Mucosa of rectum (tissue), 2 donors: Measurements from ENCODE around the gene PDCD7.

Source experiments
- H3K27ac ChIP-seq, 2 donors: one replicate each; pipeline ENCODE4 v1.7.0; 2013; ENCODE audit warnings: inconsistent platforms in 2 of 2, low read depth in 2 of 2, low read length in 2 of 2
- H3K27me3 ChIP-seq, 2 donors: one replicate each; pipeline ENCODE4 v1.7.0; 2013; ENCODE audit warnings: low read length in 2 of 2; ENCODE audit not compliant: control insufficient read depth in 2 of 2, insufficient read depth in 2 of 2
- H3K36me3 ChIP-seq, 2 donors: one replicate each; pipeline ENCODE4 v1.7.0; 2013; ENCODE audit warnings: low read length in 2 of 2; ENCODE audit not compliant: control insufficient read depth in 2 of 2, insufficient read depth in 2 of 2
- H3K4me1 ChIP-seq, 2 donors: one replicate each; pipeline ENCODE4 v1.7.0; 2013; ENCODE audit warnings: low read length in 2 of 2, mild to moderate bottlenecking in 1 of 2; ENCODE audit not compliant: control insufficient read depth in 2 of 2, insufficient read depth in 2 of 2
- H3K4me3 ChIP-seq, 2 donors: one replicate each; pipeline ENCODE4 v1.7.0; 2013; ENCODE audit warnings: low read length in 2 of 2
- H3K9ac ChIP-seq, 2 donors: one replicate each; pipeline ENCODE4 v1.7.0; 2013; ENCODE audit warnings: low read length in 2 of 2, low read depth in 1 of 2, mild to moderate bottlenecking in 1 of 2
- H3K9me3 ChIP-seq, 2 donors: one replicate each; pipeline ENCODE4 v1.7.0; 2013; ENCODE audit warnings: low read length in 2 of 2; ENCODE audit not compliant: control insufficient read depth in 2 of 2
- donor health status: healthy.
- donor health status: Normal muscosa, but diverticular disease.

Gene PDCD7

DNA sequence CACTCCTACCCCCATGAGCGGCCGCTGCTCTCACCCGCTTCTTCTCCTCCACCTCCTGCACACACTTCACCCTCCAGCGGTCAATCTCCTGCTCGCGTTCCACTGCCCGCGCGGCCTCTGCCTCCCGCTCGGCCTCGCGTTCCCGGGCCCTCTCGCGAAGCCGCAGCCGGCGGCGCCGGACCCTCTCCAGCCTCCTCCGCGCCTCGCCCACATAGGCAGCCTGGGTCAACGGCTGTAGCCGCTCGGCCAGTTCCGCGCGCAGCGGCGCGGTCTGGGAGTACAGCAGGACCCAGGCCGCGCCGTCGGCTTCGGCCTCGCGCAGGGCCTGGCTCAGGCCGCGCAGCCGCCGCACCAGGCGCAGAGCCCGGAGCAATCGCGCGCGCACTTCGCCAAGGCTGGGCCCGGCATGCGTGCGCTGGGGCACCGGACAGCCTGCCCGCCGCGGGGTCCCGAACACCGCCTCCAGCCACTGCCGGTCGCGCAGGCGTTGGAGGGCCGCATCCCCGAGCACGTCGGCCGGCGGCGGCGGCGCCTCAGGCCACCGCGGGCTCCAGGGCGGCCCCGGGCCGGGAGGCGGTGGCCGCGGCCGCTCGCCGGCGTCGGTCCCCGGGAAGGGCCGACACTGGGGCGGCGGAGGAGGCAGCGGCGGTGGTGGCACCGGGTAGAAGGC, 595 bp downstream of the PDCD7 start:
- peaks cover 3 to 5% of the 10 kb centered on the region in 2 donors for H3K4me1 ChIP-seq
- H3K27ac ChIP-seq, result peak overlapping the region; percentile 82 to 87

DNA sequence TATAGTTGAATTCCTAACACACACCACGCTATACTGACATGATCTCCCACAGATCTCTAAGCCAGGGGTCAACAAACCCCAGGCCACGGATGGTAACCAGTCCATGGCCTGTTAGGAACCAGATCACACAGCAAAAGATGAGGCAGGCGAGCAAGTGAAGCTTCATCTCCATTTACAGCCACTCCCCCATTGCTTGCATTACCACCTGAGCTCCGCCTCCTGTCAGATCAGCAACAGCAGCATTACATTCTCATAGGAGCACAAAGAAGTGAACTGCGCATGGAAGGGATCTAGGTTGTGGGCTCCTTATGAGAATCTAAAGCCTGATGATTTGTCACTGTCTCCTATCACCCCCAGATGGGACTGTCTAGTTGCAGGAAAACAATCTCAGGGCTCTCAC, 2.7 kb downstream of the PDCD7 start:
- no peak overlapping the region for H3K9ac ChIP-seq
- no peaks in the 10 kb centered on the region for H3K9me3 ChIP-seq
- H3K27ac ChIP-seq, result no peak overlapping the region
- no peaks in the 10 kb centered on the region for H3K27me3 ChIP-seq
- peaks cover 23 to 31% of the 10 kb centered on the region in 2 donors for H3K36me3 ChIP-seq
- H3K4me1 ChIP-seq, result peaks cover 3 to 5% of the 10 kb centered on the region in 2 donors
- H3K4me3 ChIP-seq, result no peak overlapping the region

More for the DNA sequence above, 595 bp downstream of the PDCD7 start:
- Histone ChIP-seq H3K36me3 (peaks cover 12 to 17% of the 10 kb centered on the region in 2 donors), H3K9ac (peak overlapping the region; percentile 68 to 77), H3K9me3 (no peaks in the 10 kb centered on the region), H3K27me3 (no peaks in the 10 kb centered on the region), H3K4me3 (peak overlapping the region; percentile 83 to 98)

DNA sequence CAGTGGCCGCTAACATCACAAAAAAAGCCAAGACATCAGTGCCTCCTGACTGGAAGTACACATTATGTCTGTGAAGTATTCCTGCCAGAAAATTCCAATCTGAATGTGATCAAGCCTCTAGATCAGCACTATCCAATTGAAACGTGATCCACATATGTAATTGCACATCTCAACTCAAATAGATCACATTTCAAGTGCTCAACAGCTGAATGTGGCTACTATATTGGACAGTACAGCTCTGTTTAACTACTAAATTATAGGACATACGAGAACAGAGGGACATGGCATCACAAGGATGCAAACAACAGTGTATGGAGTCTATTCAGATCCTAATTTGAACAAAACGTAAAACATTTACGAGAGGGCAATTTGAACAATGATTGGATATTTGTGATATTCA, 18.1 kb downstream of the PDCD7 start:
- Histone ChIP-seq H3K27ac (no peak overlapping the region), H3K36me3 (peaks cover 24 to 51% of the 10 kb centered on the region in 2 donors), H3K4me3 (no peak overlapping the region), H3K9me3 (no peaks in the 10 kb centered on the region), H3K9ac (no peak overlapping the region), H3K4me1 (no peaks in the 10 kb centered on the region), H3K27me3 (no peaks in the 10 kb centered on the region)

DNA sequence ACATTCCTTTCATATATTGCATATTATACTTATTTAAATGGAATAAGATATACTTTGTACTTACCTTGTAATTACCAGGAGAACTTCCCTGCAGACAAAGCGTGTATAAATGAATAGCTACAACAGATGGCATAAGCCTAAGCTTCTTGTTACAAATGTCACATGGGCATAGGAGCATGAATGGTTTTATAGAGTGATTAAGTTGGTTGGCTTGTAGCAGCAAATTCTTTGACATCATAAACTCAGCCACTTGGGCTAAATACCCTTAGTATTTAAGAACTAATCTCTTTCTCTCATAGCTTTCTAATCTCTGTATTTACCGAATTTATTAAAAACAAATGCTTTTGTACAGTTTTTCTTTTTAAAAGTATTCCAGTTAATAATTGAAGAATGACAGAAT, 18.5 kb downstream of the PDCD7 start, which contains the start of gene UBAP1L:
Gene UBAP1L (minus strand): TSS at position 115 of the 400 bp plus-strand sequence. CDS start 8,985 bp downstream, outside the sequence.
- Histone ChIP-seq H3K9ac (no peak within 1 kb of the TSS), H3K27ac (no peak within 1 kb of the TSS), H3K36me3 (peaks cover 24 to 51% of the 10 kb centered on the region in 2 donors), H3K4me3 (no peak within 1 kb of the TSS), H3K27me3 (no peaks in the 10 kb centered on the region), H3K4me1 (no peaks in the 10 kb centered on the region), H3K9me3 (no peaks in the 10 kb centered on the region)

DNA sequence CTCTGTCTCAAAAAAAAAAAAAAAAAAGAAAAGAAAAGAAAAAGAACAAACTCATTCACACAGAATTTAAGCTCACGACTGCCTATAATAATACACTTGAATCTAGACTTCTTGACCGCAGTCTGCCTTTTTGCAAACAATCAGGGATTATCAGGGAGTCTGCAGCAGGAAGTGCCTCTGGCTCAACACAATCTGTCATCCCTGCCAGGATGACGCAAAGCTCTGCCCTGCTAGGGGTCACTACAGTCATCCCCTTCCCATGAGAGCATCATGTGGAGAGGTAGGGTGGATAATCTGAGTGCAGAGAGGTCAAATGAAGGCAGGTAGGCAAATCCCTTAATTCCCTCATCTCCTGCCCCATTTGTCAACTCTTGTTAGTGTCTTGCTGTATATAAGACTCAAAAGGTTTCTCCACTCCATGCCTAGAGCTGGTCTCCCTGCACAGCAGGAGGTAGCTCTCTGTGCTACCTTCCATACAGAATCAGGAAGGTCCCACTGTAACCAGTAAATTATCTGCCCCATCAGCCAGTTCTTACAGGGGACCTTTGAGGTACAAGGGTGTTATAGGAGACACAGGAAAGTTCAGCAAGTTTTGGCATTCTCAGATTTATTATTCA, 22.8 kb downstream of the PDCD7 start:
- H3K36me3 ChIP-seq, result peaks cover 7 to 30% of the 10 kb centered on the region in 2 donors
- no peak overlapping the region for H3K9ac ChIP-seq
- H3K4me1 ChIP-seq, result no peaks in the 10 kb centered on the region
- H3K9me3 ChIP-seq, result no peaks in the 10 kb centered on the region
- no peaks in the 10 kb centered on the region for H3K27me3 ChIP-seq
- no peak overlapping the region for H3K4me3 ChIP-seq
- no peak overlapping the region for H3K27ac ChIP-seq

DNA sequence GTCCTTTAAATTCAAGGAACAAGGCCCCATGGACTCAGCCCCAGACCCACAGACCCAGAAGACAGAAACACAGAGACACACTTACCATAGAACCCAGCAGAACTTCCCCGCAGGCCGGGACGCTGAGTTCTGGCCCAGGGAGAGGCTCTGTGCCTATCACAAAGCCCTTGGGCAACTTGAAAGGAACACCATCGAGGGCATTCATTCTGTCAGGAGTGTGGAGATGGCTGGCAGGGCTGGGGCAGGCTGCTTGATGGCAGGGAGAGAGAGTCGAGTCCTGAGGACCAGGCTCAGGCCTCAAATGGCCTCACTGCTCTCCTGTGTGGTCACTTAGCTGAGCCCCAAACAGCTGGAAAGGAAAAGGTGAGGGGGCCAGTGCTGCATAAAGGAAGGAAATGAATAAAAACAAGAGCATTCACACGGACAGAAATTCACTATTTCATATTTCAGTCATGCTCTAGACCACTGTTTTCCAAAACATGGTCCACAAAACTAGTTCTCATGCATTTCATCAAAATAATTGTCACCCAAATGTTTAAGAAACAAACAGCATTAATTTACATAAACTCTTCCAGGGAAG, 27.5 kb downstream of the PDCD7 start:
- Histone ChIP-seq H3K27me3 (no peaks in the 10 kb centered on the region), H3K9ac (no peak overlapping the region), H3K4me1 (peaks cover 4 to 6% of the 10 kb centered on the region in 2 donors), H3K4me3 (no peak overlapping the region), H3K27ac (no peak overlapping the region), H3K36me3 (peaks cover 0 to 19% of the 10 kb centered on the region in 2 donors), H3K9me3 (no peaks in the 10 kb centered on the region)

DNA sequence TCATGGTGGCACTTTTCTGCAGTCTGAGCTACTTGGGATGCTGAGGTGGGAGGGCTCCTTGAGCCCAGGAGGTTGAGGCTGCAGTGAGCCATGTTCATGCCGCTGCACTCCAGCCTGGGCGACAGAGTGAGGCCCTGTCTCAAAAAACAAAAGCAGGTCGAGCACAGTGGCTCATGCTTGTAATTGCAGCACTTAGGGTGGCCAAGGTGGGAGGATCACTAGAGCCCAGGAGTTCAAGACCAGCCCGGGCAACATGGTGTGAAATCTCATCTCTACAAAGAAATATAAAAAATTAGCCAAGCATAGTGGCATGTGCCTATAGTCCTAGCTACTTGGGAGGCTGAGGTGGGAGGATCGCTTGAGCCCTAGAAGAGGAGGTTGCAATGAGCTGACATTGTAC, 28.6 kb downstream of the PDCD7 start:
- no peak overlapping the region for H3K9ac ChIP-seq
- H3K9me3 ChIP-seq, result no peaks in the 10 kb centered on the region
- H3K27me3 ChIP-seq, result no peaks in the 10 kb centered on the region
- H3K36me3 ChIP-seq, result peaks cover 0 to 17% of the 10 kb centered on the region in 2 donors
- no peak overlapping the region for H3K4me3 ChIP-seq
- H3K4me1 ChIP-seq, result peaks cover 13 to 15% of the 10 kb centered on the region in 2 donors
- no peak overlapping the region for H3K27ac ChIP-seq

DNA sequence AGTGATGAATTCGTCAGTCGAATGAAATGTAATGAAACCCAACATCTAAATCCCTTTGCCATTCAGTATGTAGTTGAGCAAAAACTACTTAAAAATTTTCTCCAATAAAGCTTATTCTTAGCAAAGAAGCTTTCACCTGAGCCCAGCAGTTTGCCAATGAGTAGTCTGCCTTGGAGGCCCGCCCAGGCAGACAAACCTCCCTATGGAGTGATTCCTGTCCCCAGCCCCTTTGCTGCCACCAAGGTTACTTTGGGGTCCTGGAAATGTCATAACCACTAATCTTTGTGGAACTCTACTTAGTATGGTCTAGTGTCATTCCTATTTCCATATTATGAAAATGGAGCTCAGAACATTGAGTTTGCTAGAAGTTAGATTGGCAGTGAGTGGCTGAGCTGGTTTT, 30.7 kb downstream of the PDCD7 start:
- H3K4me3 ChIP-seq, result no peak overlapping the region
- peaks cover 3 to 27% of the 10 kb centered on the region in 2 donors for H3K36me3 ChIP-seq
- H3K9ac ChIP-seq, result no peak overlapping the region
- no peak overlapping the region for H3K27ac ChIP-seq
- H3K9me3 ChIP-seq, result no peaks in the 10 kb centered on the region
- peaks cover 13 to 15% of the 10 kb centered on the region in 2 donors for H3K4me1 ChIP-seq
- no peaks in the 10 kb centered on the region for H3K27me3 ChIP-seq

DNA sequence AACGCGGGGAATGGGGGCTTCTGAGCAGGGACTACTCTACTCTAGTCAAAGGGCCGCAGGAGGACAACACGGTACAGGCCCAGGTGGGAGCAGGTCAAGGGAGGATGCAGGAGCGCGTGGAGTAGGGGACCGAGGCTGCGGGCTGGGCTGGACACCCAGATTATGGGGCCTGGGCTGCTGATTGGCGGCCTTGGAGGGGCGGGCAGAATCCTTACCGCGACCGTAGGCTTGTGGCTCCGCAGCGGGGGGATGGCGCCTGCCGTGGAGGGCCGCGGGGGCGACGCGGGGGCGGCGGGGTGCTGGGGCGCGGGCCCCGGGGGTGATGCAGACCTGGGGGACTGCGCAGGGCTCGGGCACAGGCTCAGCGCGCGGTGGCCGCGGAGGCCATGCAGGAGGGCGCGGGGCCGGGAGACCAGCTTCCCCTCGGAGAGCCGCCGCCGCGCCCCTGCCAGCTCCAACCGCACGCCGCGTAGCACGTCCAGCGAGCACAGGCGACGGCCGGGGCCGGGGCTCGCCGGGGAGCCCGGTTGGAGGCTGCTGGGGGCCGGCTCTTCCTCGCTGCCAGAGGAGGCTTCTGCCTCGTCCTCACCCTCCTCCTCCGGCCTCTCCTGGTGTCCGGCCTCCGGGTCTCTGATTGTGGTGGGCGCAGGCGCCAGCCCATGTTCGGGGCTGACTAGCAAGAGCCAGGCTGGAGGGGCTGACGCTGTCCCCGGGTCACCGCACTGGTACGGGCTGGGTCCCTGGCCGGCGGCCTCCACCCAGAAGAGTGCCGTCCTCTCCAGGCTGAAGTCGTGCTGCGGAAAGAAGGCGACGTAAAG, 31.5 kb downstream of the PDCD7 start:
- Histone ChIP-seq H3K4me1 (peaks cover 13 to 15% of the 10 kb centered on the region in 2 donors), H3K9me3 (no peaks in the 10 kb centered on the region), H3K4me3 (no peak overlapping the region), H3K27me3 (no peaks in the 10 kb centered on the region), H3K27ac (no peak overlapping the region), H3K9ac (no peak overlapping the region), H3K36me3 (peaks cover 3 to 27% of the 10 kb centered on the region in 2 donors)
